Esophagus squamous epithelium (tissue), 5 donors: ENCODE results near the gene PHF2. TPM values are rescaled to one million over a fixed set of nuclear protein-coding genes. Genes with fewer than 3 reads are reported as not detected.

Experiments
- DNase-seq: peaks from one replicate; lab custom pipeline; 2025; lab: John Stamatoyannopoulos, UW
- H3K27ac ChIP-seq, 4 donors: fragments of 200-600 bp; sonication (generic); one replicate each; pipeline ENCODE4 v1.5.1; 2016 to 2019; ENCODE audit warnings: mild to moderate bottlenecking in 1 of 4
- H3K27me3 ChIP-seq, 4 donors: fragments of 200-600 bp; sonication (generic); 1 replicate in 3 of 4; 2 replicates in 1 of 4; pipeline versions ENCODE4 v1.5.1 to v1.6.0; 2017 to 2021; ENCODE audit warnings: antibody characterized with exemption in 1 of 4
- H3K36me3 ChIP-seq, 3 donors: fragments of 200-600 bp; sonication (generic); one replicate each; pipeline ENCODE4 v1.5.1; 2016 to 2019
- H3K4me1 ChIP-seq, 3 donors: fragments of 200-600 bp; sonication (generic); one replicate each; pipeline ENCODE4 v1.5.1; 2017 to 2019
- H3K4me3 ChIP-seq, 4 donors: fragments of 200-600 bp; sonication (generic); 1 replicate in 3 of 4; 2 replicates in 1 of 4; pipeline ENCODE4 v1.5.1; 2016 to 2019; ENCODE audit warnings: mild to moderate bottlenecking in 2 of 4, moderate library complexity in 1 of 4
- H3K9me3 ChIP-seq, 3 donors: fragments of 200-600 bp; sonication (generic); one replicate each; pipeline ENCODE4 v1.5.1; 2016 to 2019
- CTCF ChIP-seq, 6 experiments: fragments of 450-650 bp in 4 of 6; fragments of 200-600 bp in 2 of 6; sonication (generic) in 2 of 6; IDR thresholded peaks; one replicate each; pipeline ENCODE4 v1.5.1; 2016 to 2019; ENCODE audit warnings: antibody characterized with exemption in 6 of 6, mild to moderate bottlenecking in 4 of 6, moderate library complexity in 4 of 6
- POLR2A ChIP-seq, 4 donors: fragments of 450-650 bp; IDR thresholded peaks; one replicate each; pipeline ENCODE4 v1.6.1; 2017; ENCODE audit warnings: antibody characterized with exemption in 4 of 4, mild to moderate bottlenecking in 4 of 4, moderate library complexity in 3 of 4
- WGBS, 2 donors: methylation state at CpG; one replicate each; pipeline ENCODE4 v1.1.5; 2018; 5-methylcytosine and 5-hydroxymethylcytosine counted together
- intact Hi-C: fragments of 100-400 bp; cut with DNase I; formaldehyde crosslinking; loops from one replicate; pipeline ENCODE4 v1.15.0; 2022
- total RNA-seq, 4 donors: library from RNA; depleted of rRNA; stranded (reverse); fragments of >200 nt; gene quantifications; one replicate each; pipeline ENCODE4 v1.1.0, GENCODE V29; 2016
- donor health status: DM: yes; HTN: yes; CAD: no.

The PHF2 gene
- total RNA-seq, 4 donors from 2014 or later, result 13.3 to 22.6 (median 17.5) TPM

- no peak for TF ChIP-seq CTCF (IDR thresholded peaks at IDR 0.05)
- peak in 1 of 4 donors; percentile 31 for TF ChIP-seq POLR2A (IDR thresholded peaks at IDR 0.05)
- H3K27me3 ChIP-seq, result no peaks in the 10 kb centered on the region
- H3K4me3 ChIP-seq, result peak overlapping the region; percentile 52 to 93 (median 90)
- H3K36me3 ChIP-seq, result no peaks in the 10 kb centered on the region
- peak overlapping the region; percentile 94 to 95 (median 95) for H3K27ac ChIP-seq
- H3K9me3 ChIP-seq, result no peaks in the 10 kb centered on the region
- peaks cover 30 to 53% (median 36%) of the 10 kb centered on the region in 3 donors for H3K4me1 ChIP-seq
- no peak for DNase-seq
- WGBS, 2 donors, result 0 to 1% methylated on average over 13 to 18 of the region's 26 CpGs
- intact Hi-C loops, result no loop called here
Observed at GRCh38 chr9:93575796-93576257, 557 bp upstream of the PHF2 start.

GRCh38 chr9:93577078-93577974 lies 942 bp downstream of the PHF2 start:
- WGBS, 2 donors, result 10 to 21% methylated on average over 2 to 9 of the region's 74 CpGs
- Histone ChIP-seq H3K27ac (peak overlapping the region; percentile 89 to 95 (median 95)), H3K4me1 (peaks cover 32 to 68% (median 36%) of the 10 kb centered on the region in 3 donors), H3K36me3 (no peaks in the 10 kb centered on the region), H3K4me3 (peak overlapping the region; percentile 52 to 93 (median 90)), H3K27me3 (no peaks in the 10 kb centered on the region), H3K9me3 (no peaks in the 10 kb centered on the region)
- TF ChIP-seq POLR2A (IDR thresholded peaks at IDR 0.05) (no peak), CTCF (IDR thresholded peaks at IDR 0.05) (no peak)
- intact Hi-C loops, result no loop called here
- no peak for DNase-seq

GRCh38 chr9:93577975-93578682 lies 1.7 kb downstream of the PHF2 start:
- peak overlapping the region; percentile 52 to 93 (median 90) for H3K4me3 ChIP-seq
- intact Hi-C loops, result no loop called here
- H3K4me1 ChIP-seq, result peaks cover 32 to 71% (median 36%) of the 10 kb centered on the region in 3 donors
- no peaks in the 10 kb centered on the region for H3K9me3 ChIP-seq
- H3K27ac ChIP-seq, result peak overlapping the region; percentile 89 to 95 (median 95)
- no peak for DNase-seq
- no peaks in the 10 kb centered on the region for H3K36me3 ChIP-seq
- no peaks in the 10 kb centered on the region for H3K27me3 ChIP-seq
- WGBS, 2 donors, result 57 to 69% methylated on average over 5 to 11 of the region's 13 CpGs
- TF ChIP-seq CTCF (IDR thresholded peaks at IDR 0.05) (no peak), POLR2A (IDR thresholded peaks at IDR 0.05) (no peak)

- H3K36me3 ChIP-seq, result no peaks in the 10 kb centered on the region
- 67 to 82% methylated on average over 4 to 5 of the region's 5 CpGs for WGBS, 2 donors
- H3K4me3 ChIP-seq, result peak overlapping the region in 1 of 4 donors; percentile 93
- DNase-seq, result no peak
- no peaks in the 10 kb centered on the region for H3K9me3 ChIP-seq
- H3K27me3 ChIP-seq, result no peaks in the 10 kb centered on the region
- peak overlapping the region in 2 of 4 donors; percentile 89 to 95 for H3K27ac ChIP-seq
- TF ChIP-seq CTCF (IDR thresholded peaks at IDR 0.05) (no peak), POLR2A (IDR thresholded peaks at IDR 0.05) (no peak)
- intact Hi-C loops, result no loop called here
- H3K4me1 ChIP-seq, result peaks cover 32 to 71% (median 36%) of the 10 kb centered on the region in 3 donors
Observed at GRCh38 chr9:93578844-93579243, 2.5 kb downstream of the PHF2 start.
